Measurements from ENCODE around the gene MRAS.

DNA sequence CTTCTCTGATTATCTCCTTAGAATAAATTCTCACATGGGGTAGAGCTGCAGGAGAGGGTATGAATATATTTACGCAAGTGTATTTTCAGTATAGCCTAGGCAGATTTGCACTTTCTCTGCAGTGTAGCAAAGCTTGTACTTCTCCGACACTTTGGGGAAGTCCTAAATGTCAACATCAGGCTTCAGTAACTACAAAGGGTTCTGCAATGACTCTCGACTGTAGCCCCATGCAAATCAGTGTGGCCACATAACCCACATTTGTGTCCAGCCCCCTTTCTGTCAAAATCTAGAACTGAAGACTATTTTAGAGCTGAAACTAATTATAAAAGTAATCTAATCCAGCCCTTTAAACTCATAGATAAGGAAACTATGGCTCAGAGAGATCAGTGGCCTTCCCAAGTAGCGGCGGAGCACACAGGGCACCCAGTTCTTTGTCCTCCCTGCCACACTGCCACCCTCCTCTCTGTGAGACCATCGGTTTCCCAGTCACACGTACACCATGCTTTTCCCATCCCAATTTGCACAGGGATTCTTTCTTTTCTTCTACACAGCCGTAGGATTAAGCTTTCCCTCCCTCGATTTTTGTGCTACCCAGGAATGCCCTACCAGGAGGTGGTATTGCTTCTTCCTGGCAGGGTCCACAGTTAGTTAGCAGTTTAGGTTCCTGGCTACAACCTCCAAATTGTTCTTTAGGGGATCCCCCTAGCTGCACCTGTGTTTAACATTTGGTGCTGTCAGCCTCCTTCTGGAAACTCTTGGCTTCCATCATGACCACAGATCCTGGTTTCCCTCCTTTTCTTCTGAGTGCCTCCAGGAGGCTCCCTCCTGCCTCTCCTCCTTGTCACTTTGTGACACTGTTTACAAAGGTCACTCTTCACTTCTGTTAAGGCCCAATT, 22.9 kb downstream of the MRAS start:
- TF ChIP-seq, protein P1, sequence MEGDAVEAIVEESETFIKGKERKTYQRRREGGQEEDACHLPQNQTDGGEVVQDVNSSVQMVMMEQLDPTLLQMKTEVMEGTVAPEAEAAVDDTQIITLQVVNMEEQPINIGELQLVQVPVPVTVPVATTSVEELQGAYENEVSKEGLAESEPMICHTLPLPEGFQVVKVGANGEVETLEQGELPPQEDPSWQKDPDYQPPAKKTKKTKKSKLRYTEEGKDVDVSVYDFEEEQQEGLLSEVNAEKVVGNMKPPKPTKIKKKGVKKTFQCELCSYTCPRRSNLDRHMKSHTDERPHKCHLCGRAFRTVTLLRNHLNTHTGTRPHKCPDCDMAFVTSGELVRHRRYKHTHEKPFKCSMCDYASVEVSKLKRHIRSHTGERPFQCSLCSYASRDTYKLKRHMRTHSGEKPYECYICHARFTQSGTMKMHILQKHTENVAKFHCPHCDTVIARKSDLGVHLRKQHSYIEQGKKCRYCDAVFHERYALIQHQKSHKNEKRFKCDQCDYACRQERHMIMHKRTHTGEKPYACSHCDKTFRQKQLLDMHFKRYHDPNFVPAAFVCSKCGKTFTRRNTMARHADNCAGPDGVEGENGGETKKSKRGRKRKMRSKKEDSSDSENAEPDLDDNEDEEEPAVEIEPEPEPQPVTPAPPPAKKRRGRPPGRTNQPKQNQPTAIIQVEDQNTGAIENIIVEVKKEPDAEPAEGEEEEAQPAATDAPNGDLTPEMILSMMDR (IDR thresholded peaks at IDR 0.05) = no peak
- no peak for TF ChIP-seq POLR2A (IDR thresholded peaks at IDR 0.05)

Data from gastroesophageal sphincter (tissue), 3 donors.